Measurements from ENCODE around the gene SFSWAP.

Gene SFSWAP

DNA sequence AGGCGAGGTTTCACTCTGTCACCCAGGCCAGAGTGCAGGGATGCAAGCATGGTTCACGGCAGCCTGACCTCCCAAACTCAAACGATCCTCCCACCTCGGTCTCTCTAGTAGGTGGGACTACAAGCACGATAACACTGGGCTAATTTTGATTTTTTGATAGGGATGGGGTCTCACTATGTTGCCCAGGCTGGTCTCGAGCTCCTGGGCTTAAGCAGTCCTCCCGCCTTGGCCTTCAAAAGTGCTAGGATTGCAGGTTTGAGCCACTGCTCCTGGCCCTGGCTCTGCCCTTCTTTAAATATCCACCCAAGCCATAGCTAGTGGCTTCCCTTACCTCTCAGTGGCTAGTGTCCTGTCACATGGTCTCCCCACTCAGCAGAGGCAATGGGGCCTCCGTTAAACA, 17.8 kb downstream of the SFSWAP start:
- Histone ChIP-seq H3K27me3 (ENCODE audit: low read depth, low read length) (no peaks in the 10 kb centered on the region), H3K27ac (ENCODE audit: low read length) (no peak overlapping the region)

GRCh38 chr12:131729254-131729955, 18.5 kb downstream of the SFSWAP start:
- H3K27ac ChIP-seq (ENCODE audit: low read length), result no peak overlapping the region
- H3K4me3 ChIP-seq (ENCODE audit: low read depth in 1 of 2, low read length in 2 of 2), result no peak overlapping the region
- H3K27me3 ChIP-seq (ENCODE audit: low read depth, low read length), result no peaks in the 10 kb centered on the region
- no peaks in the 10 kb centered on the region for H3K4me1 ChIP-seq (ENCODE audit: control insufficient read depth in 1 of 2, insufficient read depth in 2 of 2, low read length in 2 of 2)
- peaks cover 76 to 95% of the 10 kb centered on the region in 2 donors for H3K36me3 ChIP-seq (ENCODE audit: control insufficient read depth in 1 of 2, insufficient read depth in 2 of 2, low read length in 2 of 2)
- no peaks in the 10 kb centered on the region for H3K9me3 ChIP-seq (ENCODE audit: control insufficient read depth in 1 of 2, low read length in 2 of 2)

More for the DNA sequence above, 17.8 kb downstream of the SFSWAP start:
- Histone ChIP-seq H3K4me1 (ENCODE audit: control insufficient read depth in 1 of 2, insufficient read depth in 2 of 2, low read length in 2 of 2) (no peaks in the 10 kb centered on the region), H3K36me3 (ENCODE audit: control insufficient read depth in 1 of 2, insufficient read depth in 2 of 2, low read length in 2 of 2) (peaks cover 71 to 89% of the 10 kb centered on the region in 2 donors), H3K4me3 (ENCODE audit: low read depth in 1 of 2, low read length in 2 of 2) (no peak overlapping the region), H3K9me3 (ENCODE audit: control insufficient read depth in 1 of 2, low read length in 2 of 2) (no peaks in the 10 kb centered on the region)

DNA sequence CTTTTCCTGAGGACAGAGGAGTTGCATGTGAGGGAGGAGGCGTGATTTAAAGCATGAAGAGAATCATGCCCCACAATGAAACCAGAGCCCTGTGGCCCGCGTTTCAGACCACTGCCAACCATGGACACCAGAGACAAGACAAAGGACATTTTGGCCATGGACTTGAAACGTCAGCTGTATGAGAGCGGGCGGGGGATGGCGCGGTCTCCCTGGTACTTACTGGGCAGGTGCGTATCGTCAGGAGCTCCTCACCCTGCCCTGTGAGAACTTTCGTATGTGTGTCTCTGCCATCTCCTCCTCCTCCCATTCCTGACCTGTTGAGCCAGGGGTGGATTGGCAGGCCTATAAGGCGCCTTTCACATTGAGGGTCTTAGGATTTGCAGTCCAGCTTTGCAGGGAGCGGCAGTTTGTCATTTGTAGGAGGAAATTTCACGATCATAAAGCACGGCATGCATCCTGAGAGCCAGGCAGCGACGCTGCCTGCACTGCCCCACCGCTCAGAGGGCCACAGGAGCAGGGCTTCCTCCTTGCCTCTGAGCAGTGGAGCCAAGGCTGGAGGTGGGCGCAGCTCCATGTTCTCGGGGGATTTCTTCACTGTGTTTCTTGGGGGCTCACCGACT, 22.2 kb downstream of the SFSWAP start:
- peaks cover 58 to 80% of the 10 kb centered on the region in 2 donors for H3K36me3 ChIP-seq (ENCODE audit: control insufficient read depth in 1 of 2, insufficient read depth in 2 of 2, low read length in 2 of 2)
- no peaks in the 10 kb centered on the region for H3K27me3 ChIP-seq (ENCODE audit: low read depth, low read length)
- H3K4me3 ChIP-seq (ENCODE audit: low read depth in 1 of 2, low read length in 2 of 2), result no peak overlapping the region

GRCh38 chr12:131733874-131734273, 23.0 kb downstream of the SFSWAP start:
- no peak overlapping the region for H3K4me3 ChIP-seq (ENCODE audit: low read depth in 1 of 2, low read length in 2 of 2)
- H3K4me1 ChIP-seq (ENCODE audit: control insufficient read depth in 1 of 2, insufficient read depth in 2 of 2, low read length in 2 of 2), result no peaks in the 10 kb centered on the region
- no peaks in the 10 kb centered on the region for H3K27me3 ChIP-seq (ENCODE audit: low read depth, low read length)
- peaks cover 50 to 72% of the 10 kb centered on the region in 2 donors for H3K36me3 ChIP-seq (ENCODE audit: control insufficient read depth in 1 of 2, insufficient read depth in 2 of 2, low read length in 2 of 2)
- no peak overlapping the region for H3K27ac ChIP-seq (ENCODE audit: low read length)
- no peaks in the 10 kb centered on the region for H3K9me3 ChIP-seq (ENCODE audit: control insufficient read depth in 1 of 2, low read length in 2 of 2)

More for the DNA sequence above, 22.2 kb downstream of the SFSWAP start:
- H3K4me1 ChIP-seq (ENCODE audit: control insufficient read depth in 1 of 2, insufficient read depth in 2 of 2, low read length in 2 of 2), result no peaks in the 10 kb centered on the region
- H3K9me3 ChIP-seq (ENCODE audit: control insufficient read depth in 1 of 2, low read length in 2 of 2), result no peaks in the 10 kb centered on the region
- no peak overlapping the region for H3K27ac ChIP-seq (ENCODE audit: low read length)

DNA sequence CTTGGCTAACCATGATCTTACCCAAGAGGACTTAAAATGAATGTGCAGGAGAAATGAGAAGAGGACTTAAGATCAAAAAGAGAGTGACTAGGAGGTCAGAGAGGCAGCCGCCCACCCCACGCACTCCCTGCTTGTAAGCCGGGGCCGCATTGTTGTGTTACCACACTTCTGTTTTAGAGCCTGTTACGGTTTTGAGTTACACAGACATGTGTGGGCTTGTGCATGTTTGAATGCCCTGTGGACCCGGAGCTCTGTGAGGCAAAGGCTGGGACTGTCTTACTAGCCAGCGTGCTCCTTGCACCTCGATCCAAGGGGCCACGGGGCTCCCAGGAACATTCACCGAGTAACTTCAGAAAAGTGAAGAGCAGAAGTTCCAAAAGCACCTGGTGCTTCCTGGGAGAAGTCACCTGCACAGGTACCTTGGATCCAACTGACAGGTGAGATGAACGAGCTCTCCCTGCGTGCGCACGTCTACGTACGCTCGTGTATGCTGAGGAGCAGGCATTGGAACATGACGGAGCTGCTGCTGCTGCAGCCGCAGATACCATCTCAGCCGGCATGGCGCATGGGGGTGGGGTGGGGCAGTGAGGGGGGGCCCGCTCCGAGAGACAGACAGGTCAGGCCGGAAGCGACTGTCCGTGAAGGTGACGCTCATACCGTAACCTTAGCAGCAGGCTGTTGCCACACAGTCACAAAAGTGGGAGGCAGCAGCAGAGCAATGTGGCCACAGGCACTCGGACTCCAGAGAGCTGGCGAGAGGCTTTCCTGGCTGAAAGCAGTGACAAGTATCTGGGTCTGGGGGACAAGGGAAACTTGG, 23.7 kb downstream of the SFSWAP start:
- peaks cover 44 to 65% of the 10 kb centered on the region in 2 donors for H3K36me3 ChIP-seq (ENCODE audit: control insufficient read depth in 1 of 2, insufficient read depth in 2 of 2, low read length in 2 of 2)
- H3K27me3 ChIP-seq (ENCODE audit: low read depth, low read length), result no peaks in the 10 kb centered on the region

GRCh38 chr12:131735153-131735456, 24.2 kb downstream of the SFSWAP start:
- no peaks in the 10 kb centered on the region for H3K9me3 ChIP-seq (ENCODE audit: control insufficient read depth in 1 of 2, low read length in 2 of 2)
- H3K4me1 ChIP-seq (ENCODE audit: control insufficient read depth in 1 of 2, insufficient read depth in 2 of 2, low read length in 2 of 2), result no peaks in the 10 kb centered on the region
- H3K27me3 ChIP-seq (ENCODE audit: low read depth, low read length), result no peaks in the 10 kb centered on the region
- peaks cover 38 to 64% of the 10 kb centered on the region in 2 donors for H3K36me3 ChIP-seq (ENCODE audit: control insufficient read depth in 1 of 2, insufficient read depth in 2 of 2, low read length in 2 of 2)
- H3K27ac ChIP-seq (ENCODE audit: low read length), result no peak overlapping the region
- no peak overlapping the region for H3K4me3 ChIP-seq (ENCODE audit: low read depth in 1 of 2, low read length in 2 of 2)

More for the DNA sequence above, 23.7 kb downstream of the SFSWAP start:
- Histone ChIP-seq H3K27ac (ENCODE audit: low read length) (no peak overlapping the region), H3K4me3 (ENCODE audit: low read depth in 1 of 2, low read length in 2 of 2) (no peak overlapping the region), H3K4me1 (ENCODE audit: control insufficient read depth in 1 of 2, insufficient read depth in 2 of 2, low read length in 2 of 2) (no peaks in the 10 kb centered on the region), H3K9me3 (ENCODE audit: control insufficient read depth in 1 of 2, low read length in 2 of 2) (no peaks in the 10 kb centered on the region)

GRCh38 chr12:131735476-131736445, 24.9 kb downstream of the SFSWAP start:
- H3K9me3 ChIP-seq (ENCODE audit: control insufficient read depth in 1 of 2, low read length in 2 of 2), result no peaks in the 10 kb centered on the region
- H3K36me3 ChIP-seq (ENCODE audit: control insufficient read depth in 1 of 2, insufficient read depth in 2 of 2, low read length in 2 of 2), result peaks cover 37 to 62% of the 10 kb centered on the region in 2 donors
- no peaks in the 10 kb centered on the region for H3K27me3 ChIP-seq (ENCODE audit: low read depth, low read length)
- H3K4me3 ChIP-seq (ENCODE audit: low read depth in 1 of 2, low read length in 2 of 2), result no peak overlapping the region
- no peaks in the 10 kb centered on the region for H3K4me1 ChIP-seq (ENCODE audit: control insufficient read depth in 1 of 2, insufficient read depth in 2 of 2, low read length in 2 of 2)
- H3K27ac ChIP-seq (ENCODE audit: low read length), result no peak overlapping the region

DNA sequence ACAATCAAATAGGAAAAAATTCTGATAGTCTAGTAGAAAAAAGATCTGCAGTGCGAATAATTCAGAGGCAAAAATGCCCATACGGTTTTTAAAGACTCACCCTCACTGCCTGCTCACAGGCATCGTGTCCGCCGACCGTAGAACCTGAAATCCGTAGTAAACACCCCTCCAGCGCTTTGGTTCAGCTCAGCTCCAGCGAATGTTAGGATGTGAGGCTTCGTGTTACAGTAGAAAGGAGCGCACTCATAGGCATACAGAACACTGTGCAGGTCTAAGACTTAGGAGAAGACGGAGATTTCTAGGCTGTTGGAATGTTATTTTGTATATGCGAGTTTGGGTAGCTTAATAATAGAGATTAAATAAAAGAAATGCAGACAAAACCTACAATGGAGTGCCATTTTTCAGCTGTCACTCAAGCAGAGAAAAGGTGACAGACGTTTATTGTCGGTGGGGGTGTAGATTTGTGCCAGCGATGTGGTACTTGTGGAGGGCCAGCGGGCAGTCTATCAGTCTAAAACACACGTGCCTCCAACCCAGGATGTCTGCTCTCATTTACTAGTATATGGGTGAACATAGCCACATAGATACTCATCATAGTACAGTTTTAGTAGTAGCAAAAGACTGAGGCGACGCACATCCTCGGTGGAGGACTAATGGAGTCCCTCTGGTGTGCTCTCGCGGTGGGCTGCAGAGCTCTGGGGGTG, 25.7 kb downstream of the SFSWAP start:
- H3K36me3 ChIP-seq (ENCODE audit: control insufficient read depth in 1 of 2, insufficient read depth in 2 of 2, low read length in 2 of 2), result peaks cover 32 to 58% of the 10 kb centered on the region in 2 donors

GRCh38 chr12:131737150-131737827, 26.4 kb downstream of the SFSWAP start:
- H3K27me3 ChIP-seq (ENCODE audit: low read depth, low read length), result no peaks in the 10 kb centered on the region
- H3K36me3 ChIP-seq (ENCODE audit: control insufficient read depth in 1 of 2, insufficient read depth in 2 of 2, low read length in 2 of 2), result peaks cover 31 to 62% of the 10 kb centered on the region in 2 donors

More for the DNA sequence above, 25.7 kb downstream of the SFSWAP start:
- Histone ChIP-seq H3K4me1 (ENCODE audit: control insufficient read depth in 1 of 2, insufficient read depth in 2 of 2, low read length in 2 of 2) (no peaks in the 10 kb centered on the region), H3K4me3 (ENCODE audit: low read depth in 1 of 2, low read length in 2 of 2) (no peak overlapping the region), H3K27ac (ENCODE audit: low read length) (no peak overlapping the region), H3K27me3 (ENCODE audit: low read depth, low read length) (no peaks in the 10 kb centered on the region), H3K9me3 (ENCODE audit: control insufficient read depth in 1 of 2, low read length in 2 of 2) (no peaks in the 10 kb centered on the region)

DNA sequence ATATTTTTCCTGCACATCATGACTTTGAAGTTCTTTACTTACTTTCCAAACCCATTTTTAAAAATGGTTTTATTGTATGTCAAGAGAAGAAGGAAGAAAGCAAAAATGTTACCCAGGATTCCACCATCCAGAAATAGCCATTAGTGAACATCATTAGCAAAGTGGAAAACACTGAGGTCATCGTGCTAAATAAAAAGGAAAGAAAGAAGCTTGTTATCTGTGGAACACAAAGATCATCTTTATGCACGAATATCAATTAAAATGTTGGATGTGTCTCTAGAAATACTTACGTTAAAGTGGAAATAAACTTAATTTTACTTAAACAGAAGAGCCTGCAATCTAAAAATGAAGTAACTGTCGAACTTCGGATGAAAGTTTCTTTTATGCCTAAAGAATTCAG, 27.3 kb downstream of the SFSWAP start:
- Histone ChIP-seq H3K4me3 (ENCODE audit: low read depth in 1 of 2, low read length in 2 of 2) (no peak overlapping the region), H3K36me3 (ENCODE audit: control insufficient read depth in 1 of 2, insufficient read depth in 2 of 2, low read length in 2 of 2) (peaks cover 25 to 62% of the 10 kb centered on the region in 2 donors), H3K4me1 (ENCODE audit: control insufficient read depth in 1 of 2, insufficient read depth in 2 of 2, low read length in 2 of 2) (no peaks in the 10 kb centered on the region), H3K27me3 (ENCODE audit: low read depth, low read length) (no peaks in the 10 kb centered on the region), H3K9me3 (ENCODE audit: control insufficient read depth in 1 of 2, low read length in 2 of 2) (no peaks in the 10 kb centered on the region), H3K27ac (ENCODE audit: low read length) (no peak overlapping the region)

More at GRCh38 chr12:131737150-131737827, 26.4 kb downstream of the SFSWAP start:
- Histone ChIP-seq H3K9me3 (ENCODE audit: control insufficient read depth in 1 of 2, low read length in 2 of 2) (no peaks in the 10 kb centered on the region), H3K4me3 (ENCODE audit: low read depth in 1 of 2, low read length in 2 of 2) (no peak overlapping the region), H3K4me1 (ENCODE audit: control insufficient read depth in 1 of 2, insufficient read depth in 2 of 2, low read length in 2 of 2) (no peaks in the 10 kb centered on the region), H3K27ac (ENCODE audit: low read length) (no peak overlapping the region)
